Measurements from ENCODE around the gene RBSN.

The RBSN gene

GRCh38 chr3:15056676-15057404 lies 42.1 kb downstream of the RBSN start:
- H3K36me3 ChIP-seq, result peaks cover 23% of the 10 kb centered on the region
- H3K27ac ChIP-seq, result no peak overlapping the region
- no peaks in the 10 kb centered on the region for H3K4me1 ChIP-seq (ENCODE audit: control insufficient read depth in 1 of 2, insufficient read depth in 1 of 2, low read depth in 1 of 2, low read length in 1 of 2)
- no peak overlapping the region for H3K4me3 ChIP-seq (ENCODE audit: low read depth in 1 of 2, low read length in 1 of 2)
- H3K27me3 ChIP-seq, result no peaks in the 10 kb centered on the region
- no peaks in the 10 kb centered on the region for H3K9me3 ChIP-seq
- no peak for TF ChIP-seq CTCF (IDR thresholded peaks at IDR 0.05)

GRCh38 chr3:15055019-15055557 lies 43.9 kb downstream of the RBSN start:
- Histone ChIP-seq H3K9me3 (no peaks in the 10 kb centered on the region), H3K4me1 (ENCODE audit: control insufficient read depth in 1 of 2, insufficient read depth in 1 of 2, low read depth in 1 of 2, low read length in 1 of 2) (no peaks in the 10 kb centered on the region), H3K27ac (no peak overlapping the region), H3K36me3 (peaks cover 40% of the 10 kb centered on the region), H3K27me3 (no peaks in the 10 kb centered on the region), H3K4me3 (ENCODE audit: low read depth in 1 of 2, low read length in 1 of 2) (no peak overlapping the region)
- TF ChIP-seq CTCF (IDR thresholded peaks at IDR 0.05), result no peak

- TF ChIP-seq CTCF (IDR thresholded peaks at IDR 0.05), result no peak
- Histone ChIP-seq H3K36me3 (peaks cover 55% of the 10 kb centered on the region), H3K4me3 (ENCODE audit: low read depth in 1 of 2, low read length in 1 of 2) (no peak overlapping the region), H3K4me1 (ENCODE audit: control insufficient read depth in 1 of 2, insufficient read depth in 1 of 2, low read depth in 1 of 2, low read length in 1 of 2) (no peaks in the 10 kb centered on the region), H3K27me3 (no peaks in the 10 kb centered on the region), H3K9me3 (no peaks in the 10 kb centered on the region), H3K27ac (no peak overlapping the region)
Observed at GRCh38 chr3:15053541-15053940, 45.4 kb downstream of the RBSN start.

GRCh38 chr3:15052335-15053242 lies 46.4 kb downstream of the RBSN start:
- no peaks in the 10 kb centered on the region for H3K9me3 ChIP-seq
- H3K27ac ChIP-seq, result no peak overlapping the region
- no peak overlapping the region for H3K4me3 ChIP-seq (ENCODE audit: low read depth in 1 of 2, low read length in 1 of 2)
- no peaks in the 10 kb centered on the region for H3K4me1 ChIP-seq (ENCODE audit: control insufficient read depth in 1 of 2, insufficient read depth in 1 of 2, low read depth in 1 of 2, low read length in 1 of 2)
- no peak for TF ChIP-seq CTCF (IDR thresholded peaks at IDR 0.05)
- H3K27me3 ChIP-seq, result no peaks in the 10 kb centered on the region
- H3K36me3 ChIP-seq, result peaks cover 63% of the 10 kb centered on the region

- Histone ChIP-seq H3K36me3 (peaks cover 68% of the 10 kb centered on the region), H3K9me3 (no peaks in the 10 kb centered on the region), H3K4me3 (ENCODE audit: low read depth in 1 of 2, low read length in 1 of 2) (no peak overlapping the region), H3K27me3 (no peaks in the 10 kb centered on the region), H3K4me1 (ENCODE audit: control insufficient read depth in 1 of 2, insufficient read depth in 1 of 2, low read depth in 1 of 2, low read length in 1 of 2) (no peaks in the 10 kb centered on the region), H3K27ac (no peak overlapping the region)
- TF ChIP-seq CTCF (IDR thresholded peaks at IDR 0.05), result no peak
Observed at GRCh38 chr3:15051531-15051930, 47.4 kb downstream of the RBSN start.

Data from neutrophil (primary cell).